Measurements from ENCODE around the gene CNPY1. TPM values are rescaled to one million over a fixed set of nuclear protein-coding genes. Genes with fewer than 3 reads are reported as not detected.

Gene CNPY1
- total RNA-seq, 1 donor from 2014 or later, result not detected

DNA sequence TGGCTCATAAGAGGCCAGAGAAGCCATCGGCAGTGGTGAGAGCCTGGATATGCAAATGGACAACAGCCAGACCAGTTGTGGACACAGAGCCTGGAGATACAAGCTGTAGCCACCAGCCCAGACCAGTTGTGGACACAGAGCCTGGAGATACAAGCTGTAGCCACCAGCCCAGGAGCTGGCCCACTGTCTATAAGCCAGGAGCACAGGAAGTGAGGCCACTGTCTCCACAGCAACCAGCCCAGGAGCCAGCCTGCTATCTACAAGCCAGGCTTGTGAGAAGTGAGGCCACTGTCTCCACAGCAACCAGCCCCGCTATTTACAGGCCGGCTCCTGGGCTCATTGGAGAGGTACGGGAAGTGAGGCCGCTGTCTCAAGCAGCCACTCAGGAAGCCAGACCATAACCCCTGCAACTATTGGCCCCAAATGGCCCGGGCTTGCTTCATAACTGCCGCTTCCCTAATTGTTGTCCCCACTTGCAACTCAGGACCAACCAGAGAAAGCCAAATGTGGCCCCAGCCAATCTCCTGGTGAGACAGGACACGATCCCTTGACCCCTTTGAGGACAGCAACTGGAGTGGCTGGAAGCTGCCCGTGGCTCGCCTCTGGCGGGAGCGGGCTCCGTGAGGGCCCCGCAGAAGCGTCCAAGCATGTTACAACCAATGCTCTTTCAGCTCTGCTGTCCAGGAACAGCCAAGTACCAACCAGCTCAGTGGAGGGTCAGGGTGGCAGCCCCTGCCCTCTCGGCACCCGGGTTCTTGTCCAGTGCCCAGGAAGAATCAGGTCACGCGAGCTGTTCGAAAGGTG lies 44.1 kb upstream of the CNPY1 start:
- TF ChIP-seq, protein P1, sequence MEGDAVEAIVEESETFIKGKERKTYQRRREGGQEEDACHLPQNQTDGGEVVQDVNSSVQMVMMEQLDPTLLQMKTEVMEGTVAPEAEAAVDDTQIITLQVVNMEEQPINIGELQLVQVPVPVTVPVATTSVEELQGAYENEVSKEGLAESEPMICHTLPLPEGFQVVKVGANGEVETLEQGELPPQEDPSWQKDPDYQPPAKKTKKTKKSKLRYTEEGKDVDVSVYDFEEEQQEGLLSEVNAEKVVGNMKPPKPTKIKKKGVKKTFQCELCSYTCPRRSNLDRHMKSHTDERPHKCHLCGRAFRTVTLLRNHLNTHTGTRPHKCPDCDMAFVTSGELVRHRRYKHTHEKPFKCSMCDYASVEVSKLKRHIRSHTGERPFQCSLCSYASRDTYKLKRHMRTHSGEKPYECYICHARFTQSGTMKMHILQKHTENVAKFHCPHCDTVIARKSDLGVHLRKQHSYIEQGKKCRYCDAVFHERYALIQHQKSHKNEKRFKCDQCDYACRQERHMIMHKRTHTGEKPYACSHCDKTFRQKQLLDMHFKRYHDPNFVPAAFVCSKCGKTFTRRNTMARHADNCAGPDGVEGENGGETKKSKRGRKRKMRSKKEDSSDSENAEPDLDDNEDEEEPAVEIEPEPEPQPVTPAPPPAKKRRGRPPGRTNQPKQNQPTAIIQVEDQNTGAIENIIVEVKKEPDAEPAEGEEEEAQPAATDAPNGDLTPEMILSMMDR (IDR thresholded peaks at IDR 0.05), result no peak
- Mint-ChIP-seq H3K4me3 (ENCODE audit: unreplicated experiment) (no peak overlapping the region), H3K9me3 (ENCODE audit: unreplicated experiment) (no peaks in the 10 kb centered on the region), H3K27ac (ENCODE audit: unreplicated experiment) (no peak overlapping the region), H3K36me3 (ENCODE audit: unreplicated experiment) (no peaks in the 10 kb centered on the region), H3K27me3 (ENCODE audit: unreplicated experiment) (peaks cover 13% of the 10 kb centered on the region), H3K4me1 (ENCODE audit: unreplicated experiment) (no peaks in the 10 kb centered on the region)
- no peak for DNase-seq (ENCODE audit: extremely low spot score, unreplicated experiment)

DNA sequence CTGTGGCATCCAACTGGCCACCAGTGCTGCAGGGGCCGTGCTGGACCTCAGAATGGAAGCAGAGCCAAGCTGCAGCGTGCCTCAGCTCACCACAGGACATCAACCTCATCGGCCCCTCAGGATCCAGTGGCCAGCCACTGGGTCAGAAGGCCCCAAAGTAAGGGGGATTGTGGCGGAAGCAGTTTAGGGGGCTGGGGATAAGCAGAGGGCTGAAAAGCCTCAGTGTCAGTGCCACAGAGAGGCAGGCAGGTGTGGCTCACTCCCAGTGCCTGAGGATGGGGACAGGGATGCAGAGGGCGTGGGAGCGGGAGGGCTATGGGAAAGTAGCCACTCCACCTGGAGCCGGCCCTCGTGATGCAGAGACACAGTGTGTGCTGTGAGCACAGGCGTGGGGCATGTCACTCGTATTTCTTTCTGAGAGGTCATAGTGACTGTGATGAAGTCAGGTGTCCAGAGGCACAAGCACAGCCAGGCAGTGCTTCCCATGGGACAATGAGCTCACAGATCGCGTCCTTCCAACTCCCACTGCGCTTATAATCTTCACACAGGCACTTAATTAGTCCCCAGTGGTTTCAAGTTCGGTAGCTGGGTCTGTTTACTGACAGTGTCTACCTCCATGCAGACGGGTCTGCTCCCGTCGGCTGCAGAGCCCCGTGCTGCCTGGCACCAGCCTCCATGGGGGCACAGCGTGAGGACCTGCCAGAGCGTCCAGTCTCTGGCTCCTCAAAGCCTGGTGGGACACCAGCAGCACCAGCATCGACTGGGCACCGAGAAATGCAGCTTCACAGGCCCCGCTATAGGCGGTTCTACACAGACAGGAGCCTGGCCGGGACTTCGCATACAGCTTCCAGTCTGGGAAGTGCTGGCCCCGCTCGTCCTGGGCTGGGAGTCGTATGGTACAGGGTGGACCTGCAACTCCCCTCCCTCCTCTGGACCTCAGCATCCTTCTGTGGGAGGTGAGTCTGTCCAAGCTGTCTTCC lies 42.9 kb upstream of the CNPY1 start:
- Mint-ChIP-seq H3K9me3 (ENCODE audit: unreplicated experiment) (no peaks in the 10 kb centered on the region), H3K4me1 (ENCODE audit: unreplicated experiment) (no peaks in the 10 kb centered on the region), H3K27me3 (ENCODE audit: unreplicated experiment) (peaks cover 13% of the 10 kb centered on the region), H3K27ac (ENCODE audit: unreplicated experiment) (no peak overlapping the region), H3K4me3 (ENCODE audit: unreplicated experiment) (no peak overlapping the region), H3K36me3 (ENCODE audit: unreplicated experiment) (no peaks in the 10 kb centered on the region)
- DNase-seq (ENCODE audit: extremely low spot score, unreplicated experiment), result no peak
- TF ChIP-seq, protein P1 (IDR thresholded peaks at IDR 0.05), result no peak

DNA sequence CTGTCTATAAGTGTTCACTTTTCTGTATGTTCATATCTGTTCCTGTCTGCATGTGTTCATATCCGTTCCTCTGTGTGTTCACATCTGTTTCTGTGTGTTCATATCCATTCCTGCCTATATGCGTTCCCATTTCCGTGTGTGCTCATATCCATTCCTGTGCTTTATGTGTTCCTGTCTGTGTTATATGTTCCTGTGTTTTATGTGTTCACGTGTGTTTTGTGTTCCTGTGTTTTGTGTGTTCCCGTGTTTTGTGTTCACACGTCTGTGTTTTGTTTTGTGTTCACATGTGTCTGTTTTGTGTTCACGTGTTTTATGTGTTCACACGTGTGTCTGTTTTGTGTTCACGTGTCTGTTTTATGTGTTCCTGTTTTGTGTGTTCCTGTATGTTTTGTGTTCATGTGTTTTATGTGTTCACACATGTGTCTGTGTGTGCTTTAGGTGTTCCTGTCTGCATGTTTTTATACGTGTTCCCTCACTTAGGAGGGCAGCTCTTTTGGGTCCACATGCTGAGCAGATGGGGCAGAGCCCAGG lies 42.2 kb upstream of the CNPY1 start:
- DNase-seq (ENCODE audit: extremely low spot score, unreplicated experiment), result no peak
- Mint-ChIP-seq H3K9me3 (ENCODE audit: unreplicated experiment) (no peaks in the 10 kb centered on the region), H3K36me3 (ENCODE audit: unreplicated experiment) (no peaks in the 10 kb centered on the region), H3K4me3 (ENCODE audit: unreplicated experiment) (no peak overlapping the region), H3K27me3 (ENCODE audit: unreplicated experiment) (peaks cover 17% of the 10 kb centered on the region), H3K4me1 (ENCODE audit: unreplicated experiment) (no peaks in the 10 kb centered on the region), H3K27ac (ENCODE audit: unreplicated experiment) (no peak overlapping the region)
- TF ChIP-seq, protein P1 (IDR thresholded peaks at IDR 0.05), result no peak

DNA sequence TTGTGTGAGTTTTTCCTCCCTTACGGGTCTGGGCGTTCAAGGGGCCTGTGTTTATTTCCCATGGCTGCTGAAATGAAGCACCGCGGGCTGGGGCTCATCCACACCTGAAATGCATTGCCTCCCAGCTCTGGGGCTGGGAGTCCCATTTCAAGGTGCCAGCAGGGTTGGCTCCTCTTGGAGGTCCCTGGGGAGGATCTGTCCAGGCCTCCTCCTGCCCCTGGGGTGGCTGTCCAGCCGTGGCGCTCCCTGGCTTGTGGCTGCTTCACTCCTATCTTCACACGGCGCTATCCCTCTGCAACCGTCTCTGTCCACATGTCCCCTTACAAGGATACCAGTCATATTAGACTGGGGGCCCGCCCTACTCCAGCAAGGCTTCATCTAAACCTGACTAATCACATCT lies 41.1 kb upstream of the CNPY1 start:
- DNase-seq (ENCODE audit: extremely low spot score, unreplicated experiment), result no peak
- no peaks in the 10 kb centered on the region for H3K36me3 Mint-ChIP-seq (ENCODE audit: unreplicated experiment)

More for the DNA sequence above, 41.1 kb upstream of the CNPY1 start:
- H3K27ac Mint-ChIP-seq (ENCODE audit: unreplicated experiment), result no peak overlapping the region
- peaks cover 25% of the 10 kb centered on the region for H3K27me3 Mint-ChIP-seq (ENCODE audit: unreplicated experiment)
- TF ChIP-seq, protein P1 (IDR thresholded peaks at IDR 0.05), result no peak
- no peak overlapping the region for H3K4me3 Mint-ChIP-seq (ENCODE audit: unreplicated experiment)
- no peaks in the 10 kb centered on the region for H3K9me3 Mint-ChIP-seq (ENCODE audit: unreplicated experiment)
- no peaks in the 10 kb centered on the region for H3K4me1 Mint-ChIP-seq (ENCODE audit: unreplicated experiment)

Data from osteocyte (in vitro differentiated cells).